HG03460 (cell line): ENCODE measurements around the gene OST4.

Experiments used
- ATAC-seq: cut with Tn5 transposase; IDR thresholded peaks from one replicate; pipeline ENCODE4 v1.9.1; 2021; ENCODE audit not compliant: unreplicated experiment

The OST4 gene

GRCh38 chr2:27027211-27027651 is 44.2 kb downstream of the OST4 start:
- no peak for ATAC-seq

GRCh38 chr2:27025861-27026851 is 45.3 kb downstream of the OST4 start:
- ATAC-seq: no peak

- no peak for ATAC-seq
Observed at GRCh38 chr2:27025281-27025800, 46.1 kb downstream of the OST4 start.

- no peak for ATAC-seq
Observed at GRCh38 chr2:27024812-27025211, 46.6 kb downstream of the OST4 start.

- no peak for ATAC-seq
Observed at GRCh38 chr2:27024188-27024587, 47.3 kb downstream of the OST4 start.

GRCh38 chr2:27023740-27024139 is 47.7 kb downstream of the OST4 start:
- ATAC-seq: no peak

GRCh38 chr2:27021253-27022049 is 50.0 kb downstream of the OST4 start:
- ATAC-seq: no peak
